NCI-H526 treated with DMSO at 0.1 percent for 48 hours (cell line): ENCODE data around the gene PPP1R3E.

Source experiments
- DNase-seq: peaks from one replicate; lab custom pipeline; 2025; lab: John Stamatoyannopoulos, UW

The PPP1R3E gene

GRCh38 chr14:23248601-23249000 lies 54.1 kb downstream of the PPP1R3E start:
- DNase-seq = no peak
